Measurements from ENCODE around the gene RAG1.

RAG1 gene

DNA sequence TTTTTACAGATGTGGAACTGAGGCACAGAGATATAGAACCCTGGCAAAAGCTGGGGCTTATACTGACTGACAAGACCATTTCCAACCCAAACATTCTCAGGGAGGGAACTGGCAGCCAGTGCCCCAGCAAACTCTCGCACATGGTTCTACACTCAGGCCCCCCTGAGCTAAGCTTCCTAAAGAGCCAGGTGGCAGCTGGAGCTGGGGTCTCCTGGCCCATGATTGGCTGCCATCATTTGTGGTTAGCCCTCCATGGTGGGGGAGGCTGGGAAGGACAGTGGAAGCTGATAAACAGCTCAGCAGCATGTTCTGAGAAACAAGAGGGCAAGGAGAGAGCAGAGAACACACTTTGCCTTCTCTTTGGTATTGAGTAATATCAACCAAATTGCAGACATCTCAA is at the start of gene RAG1:
Gene RAG1, plus strand, starts transcription at position 314 of the 400 bp plus-strand sequence. CDS start 5,298 bp downstream, outside the sequence.
- no peak within 1 kb of the TSS for H3K4me2 ChIP-seq (ENCODE audit: low read length)
- no peaks in the 10 kb centered on the region for H4K20me1 ChIP-seq (ENCODE audit: control insufficient read depth, insufficient read depth, low read depth, low read length)
- TF ChIP-seq, protein P1, sequence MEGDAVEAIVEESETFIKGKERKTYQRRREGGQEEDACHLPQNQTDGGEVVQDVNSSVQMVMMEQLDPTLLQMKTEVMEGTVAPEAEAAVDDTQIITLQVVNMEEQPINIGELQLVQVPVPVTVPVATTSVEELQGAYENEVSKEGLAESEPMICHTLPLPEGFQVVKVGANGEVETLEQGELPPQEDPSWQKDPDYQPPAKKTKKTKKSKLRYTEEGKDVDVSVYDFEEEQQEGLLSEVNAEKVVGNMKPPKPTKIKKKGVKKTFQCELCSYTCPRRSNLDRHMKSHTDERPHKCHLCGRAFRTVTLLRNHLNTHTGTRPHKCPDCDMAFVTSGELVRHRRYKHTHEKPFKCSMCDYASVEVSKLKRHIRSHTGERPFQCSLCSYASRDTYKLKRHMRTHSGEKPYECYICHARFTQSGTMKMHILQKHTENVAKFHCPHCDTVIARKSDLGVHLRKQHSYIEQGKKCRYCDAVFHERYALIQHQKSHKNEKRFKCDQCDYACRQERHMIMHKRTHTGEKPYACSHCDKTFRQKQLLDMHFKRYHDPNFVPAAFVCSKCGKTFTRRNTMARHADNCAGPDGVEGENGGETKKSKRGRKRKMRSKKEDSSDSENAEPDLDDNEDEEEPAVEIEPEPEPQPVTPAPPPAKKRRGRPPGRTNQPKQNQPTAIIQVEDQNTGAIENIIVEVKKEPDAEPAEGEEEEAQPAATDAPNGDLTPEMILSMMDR (IDR thresholded peaks at IDR 0.05; ENCODE audit: low read depth, low read length, poor library complexity, severe bottlenecking), result no peak
- TF ChIP-seq EZH2phosphoT487 (IDR thresholded peaks at IDR 0.05; ENCODE audit: borderline replicate concordance, low read length), result no peak
- H3K4me3 ChIP-seq (ENCODE audit: low read length), result no peak within 1 kb of the TSS
- no peaks in the 10 kb centered on the region for H3K9me2 ChIP-seq (replicated peaks; ENCODE audit: control insufficient read depth, low read length)
- H3K4me1 ChIP-seq (ENCODE audit: control insufficient read depth, low read length), result no peaks in the 10 kb centered on the region
- no peaks in the 10 kb centered on the region for H3K79me2 ChIP-seq (ENCODE audit: control insufficient read depth, low read length)
- no peaks in the 10 kb centered on the region for H3K36me3 ChIP-seq (ENCODE audit: control insufficient read depth, low read length)
- H3F3A ChIP-seq (ENCODE audit: control insufficient read depth, insufficient read depth), result no peaks in the 10 kb centered on the region
- H3K9me3 ChIP-seq (ENCODE audit: control insufficient read depth, insufficient read depth, low read length), result no peaks in the 10 kb centered on the region
- H3K27me3 ChIP-seq (ENCODE audit: control insufficient read depth, low read length), result peaks cover 41% of the 10 kb centered on the region
- H3K27ac ChIP-seq (ENCODE audit: low read depth, low read length), result no peak within 1 kb of the TSS

- no peak overlapping the region for H3K4me2 ChIP-seq (ENCODE audit: low read length)
- H3K4me3 ChIP-seq (ENCODE audit: low read length), result no peak overlapping the region
- no peak overlapping the region for H3K27ac ChIP-seq (ENCODE audit: low read depth, low read length)
- H4K20me1 ChIP-seq (ENCODE audit: control insufficient read depth, insufficient read depth, low read depth, low read length), result no peaks in the 10 kb centered on the region
- H3F3A ChIP-seq (ENCODE audit: control insufficient read depth, insufficient read depth), result no peaks in the 10 kb centered on the region
- H3K79me2 ChIP-seq (ENCODE audit: control insufficient read depth, low read length), result no peaks in the 10 kb centered on the region
- H3K27me3 ChIP-seq (ENCODE audit: control insufficient read depth, low read length), result no peaks in the 10 kb centered on the region
- no peaks in the 10 kb centered on the region for H3K36me3 ChIP-seq (ENCODE audit: control insufficient read depth, low read length)
- no peaks in the 10 kb centered on the region for H3K9me2 ChIP-seq (replicated peaks; ENCODE audit: control insufficient read depth, low read length)
- no peak for TF ChIP-seq EZH2phosphoT487 (IDR thresholded peaks at IDR 0.05; ENCODE audit: borderline replicate concordance, low read length)
- TF ChIP-seq, protein P1 (IDR thresholded peaks at IDR 0.05; ENCODE audit: low read depth, low read length, poor library complexity, severe bottlenecking), result no peak
- H3K4me1 ChIP-seq (ENCODE audit: control insufficient read depth, low read length), result no peaks in the 10 kb centered on the region
- H3K9me3 ChIP-seq (ENCODE audit: control insufficient read depth, insufficient read depth, low read length), result no peaks in the 10 kb centered on the region
These were observed 37.0 kb upstream of the RAG1 start for GRCh38 chr11:36530840-36531239.

DNA sequence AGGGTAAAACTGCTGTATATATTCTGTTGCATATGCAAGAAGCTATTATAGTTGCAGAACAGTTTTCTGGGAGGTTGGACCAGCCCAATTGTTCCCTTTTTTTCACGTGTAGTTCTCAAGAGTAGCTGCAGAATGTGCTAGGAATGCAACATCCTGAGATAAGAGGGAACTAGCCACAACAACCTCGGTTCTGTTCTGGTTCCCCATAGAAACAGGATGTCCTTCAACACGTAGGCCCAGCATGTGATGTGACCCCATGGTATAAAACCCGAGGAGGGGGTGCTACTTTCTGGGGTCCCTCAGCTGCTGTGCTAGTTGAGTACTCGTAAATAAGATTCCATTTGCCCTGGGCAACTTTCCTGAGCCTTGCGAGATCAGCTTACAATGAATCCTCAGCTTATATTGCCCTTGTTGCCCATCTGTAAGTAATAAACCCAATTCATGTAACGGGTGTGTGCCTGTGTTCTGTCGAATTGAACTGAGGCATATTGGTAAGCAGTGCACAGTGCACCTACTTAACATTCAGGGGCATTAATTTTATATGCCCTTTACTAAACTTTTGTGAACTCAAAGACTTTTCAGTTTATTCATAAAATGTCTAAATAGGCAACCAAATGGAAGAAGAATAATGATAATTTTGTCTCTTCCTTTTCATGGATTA is 34.7 kb upstream of the RAG1 start:
- Histone ChIP-seq H3K4me3 (ENCODE audit: low read length) (no peak overlapping the region), H3K4me1 (ENCODE audit: control insufficient read depth, low read length) (no peaks in the 10 kb centered on the region), H3K27ac (ENCODE audit: low read depth, low read length) (no peak overlapping the region), H3K9me3 (ENCODE audit: control insufficient read depth, insufficient read depth, low read length) (no peaks in the 10 kb centered on the region), H3K36me3 (ENCODE audit: control insufficient read depth, low read length) (no peaks in the 10 kb centered on the region), H3K79me2 (ENCODE audit: control insufficient read depth, low read length) (no peaks in the 10 kb centered on the region), H3F3A (ENCODE audit: control insufficient read depth, insufficient read depth) (no peaks in the 10 kb centered on the region), H3K27me3 (ENCODE audit: control insufficient read depth, low read length) (no peaks in the 10 kb centered on the region), H4K20me1 (ENCODE audit: control insufficient read depth, insufficient read depth, low read depth, low read length) (no peaks in the 10 kb centered on the region), H3K4me2 (ENCODE audit: low read length) (no peak overlapping the region), H3K9me2 (replicated peaks; ENCODE audit: control insufficient read depth, low read length) (no peaks in the 10 kb centered on the region)
- no peak for TF ChIP-seq EZH2phosphoT487 (IDR thresholded peaks at IDR 0.05; ENCODE audit: borderline replicate concordance, low read length)
- TF ChIP-seq, protein P1 (IDR thresholded peaks at IDR 0.05; ENCODE audit: low read depth, low read length, poor library complexity, severe bottlenecking), result no peak
